Activated CD8-positive, alpha-beta T cell treated with anti-CD3 and anti-CD28 coated beads for 36 hours (primary cell): ENCODE data around the gene LUZP2. TPM values are rescaled to one million over a fixed set of nuclear protein-coding genes. Genes with fewer than 3 reads are reported as not detected.

ENCODE experiments used
- ATAC-seq: fragments of 200-7000 bp; cut with Tn5 transposase; one replicate; pipeline ENCODE4 v1.10.0; 2021; ENCODE audit warnings: mild to moderate bottlenecking, moderate library complexity
- CTCF ChIA-PET: fragments of 350-600 bp; sonication (Branson Sonifier 250); formaldehyde crosslinking; loops from one replicate; lab custom pipeline; 2021; ENCODE audit warnings: antibody characterized with exemption; lab: Charles Lee
- POLR2A ChIA-PET: fragments of 350-600 bp; sonication (Branson Sonifier 250); formaldehyde crosslinking; loops from one replicate; lab custom pipeline; 2021; ENCODE audit warnings: antibody characterized with exemption; lab: Charles Lee
- DNase-seq: peaks from one replicate; pipeline ENCODE4 v3.0.0-alpha.2; 2020
- H3K27ac Mint-ChIP-seq: one replicate; pipeline ENCODE4 v1.8.0; 2021; ENCODE audit warnings: mild to moderate bottlenecking, mixed read lengths
- H3K27me3 Mint-ChIP-seq: one replicate; pipeline ENCODE4 v1.8.0; 2021; ENCODE audit warnings: mixed read lengths
- H3K36me3 Mint-ChIP-seq: one replicate; pipeline ENCODE4 v1.8.0; 2021; ENCODE audit warnings: low read depth, mixed read lengths
- H3K4me1 Mint-ChIP-seq: one replicate; pipeline ENCODE4 v1.8.0; 2021; ENCODE audit warnings: low read depth, mixed read lengths
- H3K4me3 Mint-ChIP-seq: one replicate; pipeline ENCODE4 v1.8.0; 2021; ENCODE audit warnings: mild to moderate bottlenecking, moderate library complexity, mixed read lengths
- H3K9me3 Mint-ChIP-seq: one replicate; pipeline ENCODE4 v1.8.0; 2021; ENCODE audit warnings: mixed read lengths
- intact Hi-C: fragments of 100-400 bp; cut with micrococcal nuclease; formaldehyde crosslinking; loops from one replicate; pipeline ENCODE4 v1.10.0; 2022
- total RNA-seq, 2 experiments: library from RNA; stranded (reverse); gene quantifications; one replicate each; pipeline ENCODE4 v1.2.3, GENCODE V29; 2021
- TF ChIP-seq, protein P1 (sequence below): fragments of 200-600 bp; IDR thresholded peaks from one replicate; pipeline ENCODE4 v1.8.0; 2022; ENCODE audit warnings: antibody characterized with exemption, mild to moderate bottlenecking

The LUZP2 gene
- total RNA-seq, 2 experiments from 2014 or later, result not detected

DNA sequence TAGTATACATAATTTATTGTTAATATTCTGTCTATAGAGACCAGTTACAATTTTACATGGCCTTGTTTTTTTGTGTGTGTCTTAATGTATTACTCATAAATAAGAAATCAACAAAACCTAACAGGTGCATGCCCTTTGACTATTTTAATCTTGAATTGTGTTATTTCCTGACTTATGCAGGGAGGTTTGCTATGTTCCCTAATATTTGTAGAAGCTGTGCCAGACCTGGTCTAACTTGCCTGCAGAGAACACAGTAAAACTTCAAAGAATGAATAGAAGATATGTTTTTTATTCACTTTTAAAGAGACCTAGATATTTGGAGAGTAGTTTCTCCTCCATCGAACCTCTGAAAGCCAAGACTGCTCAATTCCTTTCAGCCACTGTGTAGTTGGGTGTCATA, 234.7 kb downstream of the LUZP2 start:
- TF ChIP-seq, protein P1, sequence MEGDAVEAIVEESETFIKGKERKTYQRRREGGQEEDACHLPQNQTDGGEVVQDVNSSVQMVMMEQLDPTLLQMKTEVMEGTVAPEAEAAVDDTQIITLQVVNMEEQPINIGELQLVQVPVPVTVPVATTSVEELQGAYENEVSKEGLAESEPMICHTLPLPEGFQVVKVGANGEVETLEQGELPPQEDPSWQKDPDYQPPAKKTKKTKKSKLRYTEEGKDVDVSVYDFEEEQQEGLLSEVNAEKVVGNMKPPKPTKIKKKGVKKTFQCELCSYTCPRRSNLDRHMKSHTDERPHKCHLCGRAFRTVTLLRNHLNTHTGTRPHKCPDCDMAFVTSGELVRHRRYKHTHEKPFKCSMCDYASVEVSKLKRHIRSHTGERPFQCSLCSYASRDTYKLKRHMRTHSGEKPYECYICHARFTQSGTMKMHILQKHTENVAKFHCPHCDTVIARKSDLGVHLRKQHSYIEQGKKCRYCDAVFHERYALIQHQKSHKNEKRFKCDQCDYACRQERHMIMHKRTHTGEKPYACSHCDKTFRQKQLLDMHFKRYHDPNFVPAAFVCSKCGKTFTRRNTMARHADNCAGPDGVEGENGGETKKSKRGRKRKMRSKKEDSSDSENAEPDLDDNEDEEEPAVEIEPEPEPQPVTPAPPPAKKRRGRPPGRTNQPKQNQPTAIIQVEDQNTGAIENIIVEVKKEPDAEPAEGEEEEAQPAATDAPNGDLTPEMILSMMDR, result no peak
- CTCF ChIA-PET, result no interaction called here
- POLR2A ChIA-PET, result no interaction called here
- intact Hi-C loops, result no loop called here
- H3K4me1 Mint-ChIP-seq, result no peaks in the 10 kb centered on the region
- no peaks in the 10 kb centered on the region for H3K27me3 Mint-ChIP-seq
- ATAC-seq (no peak), DNase-seq (no peak)
- H3K9me3 Mint-ChIP-seq, result peaks cover 2% of the 10 kb centered on the region
- no peak overlapping the region for H3K27ac Mint-ChIP-seq
- H3K36me3 Mint-ChIP-seq, result no peaks in the 10 kb centered on the region
- H3K4me3 Mint-ChIP-seq, result no peak overlapping the region

DNA sequence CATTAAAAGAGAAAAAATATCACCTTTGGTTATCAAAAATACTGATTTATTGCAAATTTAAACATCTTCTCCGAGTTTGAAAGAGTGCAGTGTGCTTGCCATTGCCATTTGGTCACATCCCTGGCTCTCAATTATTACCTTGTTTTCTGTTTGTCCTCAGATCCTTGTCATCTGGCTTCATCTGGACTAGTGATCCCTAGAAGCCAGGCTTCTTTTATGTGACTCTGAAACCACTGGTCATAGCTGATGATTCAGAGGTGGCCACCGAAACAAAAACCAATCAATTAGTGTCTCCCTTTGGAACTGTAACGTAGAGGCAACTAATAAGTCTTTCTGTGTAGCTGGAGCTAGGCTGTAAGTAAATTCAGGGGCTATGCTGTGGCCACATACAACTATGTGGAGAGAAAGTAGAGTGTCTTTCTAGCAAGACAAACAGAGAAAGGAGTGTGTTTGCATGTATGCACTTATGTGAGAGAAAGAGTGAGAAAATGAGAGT, 237.9 kb downstream of the LUZP2 start:
- intact Hi-C loops, result no loop called here
- Mint-ChIP-seq H3K4me1 (no peaks in the 10 kb centered on the region), H3K27me3 (no peaks in the 10 kb centered on the region), H3K36me3 (no peaks in the 10 kb centered on the region), H3K27ac (no peak overlapping the region), H3K4me3 (no peak overlapping the region), H3K9me3 (no peaks in the 10 kb centered on the region)
- POLR2A ChIA-PET, result interaction anchor here (0.7 kb wide), 1 partner anchor 62 kb away, joined by 4 read pairs; no protein-coding TSS in a partner anchor
- ATAC-seq (no peak), DNase-seq (no peak)
- TF ChIP-seq, protein P1, result no peak
- CTCF ChIA-PET, result no interaction called here

DNA sequence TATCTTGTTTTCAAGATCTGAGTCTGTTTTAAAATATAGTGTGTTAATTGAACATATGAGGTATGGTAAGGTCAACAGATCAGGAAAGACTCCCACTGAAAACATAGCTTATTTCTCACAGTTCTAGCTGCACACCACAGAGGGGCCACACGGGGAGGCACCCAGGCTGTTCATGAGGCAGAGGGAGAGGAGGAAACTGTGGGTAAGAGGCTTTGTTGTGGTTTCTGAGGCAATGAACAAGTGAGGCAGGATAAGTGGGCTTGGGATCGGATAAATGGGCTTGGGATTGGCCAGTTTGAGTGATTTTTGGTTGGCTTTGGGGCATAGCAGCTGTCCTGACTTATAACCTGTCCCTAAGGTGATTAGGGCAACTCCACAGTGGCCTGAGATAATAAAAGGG, 242.1 kb downstream of the LUZP2 start:
- intact Hi-C loops, result no loop called here
- Mint-ChIP-seq H3K4me3 (no peak overlapping the region), H3K9me3 (peaks cover 2% of the 10 kb centered on the region), H3K27me3 (no peaks in the 10 kb centered on the region), H3K4me1 (no peaks in the 10 kb centered on the region), H3K36me3 (no peaks in the 10 kb centered on the region), H3K27ac (no peak overlapping the region)
- POLR2A ChIA-PET, result no interaction called here
- CTCF ChIA-PET, result no interaction called here
- no peak for ATAC-seq
- no peak for DNase-seq
- TF ChIP-seq, protein P1, result no peak

DNA sequence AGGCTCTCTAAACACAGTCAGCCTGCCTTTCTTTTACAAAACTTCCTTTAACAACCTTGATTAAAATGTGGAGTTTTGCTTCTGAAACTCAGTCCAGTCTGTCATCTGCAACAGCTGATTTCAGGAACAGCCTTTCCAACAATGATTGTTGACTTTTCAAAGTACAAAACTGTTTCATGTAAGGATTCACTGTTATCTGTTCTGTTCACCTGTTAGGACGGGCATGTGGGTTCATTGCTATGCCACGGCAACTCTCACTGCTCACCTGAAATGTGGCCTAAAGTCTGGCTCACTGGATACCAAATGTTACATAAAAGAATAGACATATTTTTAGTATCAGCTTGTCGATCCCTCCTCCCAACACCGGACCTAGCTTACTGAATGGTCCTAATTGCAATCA, 242.8 kb downstream of the LUZP2 start:
- no peak overlapping the region for H3K27ac Mint-ChIP-seq
- no peaks in the 10 kb centered on the region for H3K36me3 Mint-ChIP-seq
- POLR2A ChIA-PET, result no interaction called here
- ATAC-seq, result no peak
- intact Hi-C loops, result no loop called here
- TF ChIP-seq, protein P1, result no peak
- DNase-seq, result no peak
- CTCF ChIA-PET, result interaction anchor here (0.8 kb wide), 1 partner anchor 38 kb away, joined by 3 read pairs; no protein-coding TSS in a partner anchor
- H3K27me3 Mint-ChIP-seq, result no peaks in the 10 kb centered on the region
- no peak overlapping the region for H3K4me3 Mint-ChIP-seq
- H3K4me1 Mint-ChIP-seq, result no peaks in the 10 kb centered on the region
- H3K9me3 Mint-ChIP-seq, result peaks cover 2% of the 10 kb centered on the region

DNA sequence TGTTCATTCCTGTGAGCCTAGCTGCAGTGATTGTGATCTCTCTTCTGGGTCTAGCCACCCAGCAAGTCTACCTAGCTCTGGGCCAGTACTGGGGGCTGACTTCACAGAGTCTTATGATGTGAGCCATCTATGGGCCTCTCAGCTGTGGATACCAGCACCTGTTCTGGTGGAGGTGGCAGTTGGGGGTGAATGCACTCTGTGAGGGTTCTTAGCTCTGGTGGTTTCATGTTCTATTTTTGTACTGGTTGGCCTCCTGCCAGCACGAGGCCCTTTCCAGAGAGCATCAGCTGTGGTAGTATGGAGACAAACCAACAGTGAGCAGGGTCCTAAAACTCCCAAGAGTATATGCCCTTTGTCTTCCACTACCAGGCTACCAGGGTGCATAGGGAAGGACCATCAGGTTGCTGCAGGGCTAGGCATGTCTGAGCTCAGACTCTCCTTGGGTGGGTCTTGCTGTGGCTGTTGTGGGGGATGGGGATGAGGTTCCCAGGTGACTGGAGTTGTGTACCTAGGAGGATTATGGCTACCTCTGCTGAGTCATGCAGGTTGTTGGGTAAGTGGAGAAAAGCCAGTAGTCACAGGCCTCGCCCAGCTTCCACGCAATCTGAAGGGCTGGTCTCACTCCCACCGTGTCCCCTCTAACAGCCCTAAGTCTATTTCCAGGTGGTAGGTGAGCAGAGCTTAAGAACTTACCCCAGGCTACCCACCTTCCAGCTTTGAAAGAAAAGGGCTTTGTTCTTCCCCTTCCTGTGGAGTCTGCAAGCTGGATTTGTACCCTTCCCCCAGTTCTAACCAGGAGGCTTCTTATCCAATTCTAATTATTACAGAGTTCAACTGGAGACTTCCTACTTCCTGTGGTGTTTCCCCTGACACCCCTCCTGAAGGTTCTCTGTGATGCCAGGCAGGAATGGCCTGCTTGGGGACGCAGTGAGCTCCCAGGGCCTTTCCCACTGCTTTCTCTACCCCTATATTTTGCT, 250.7 kb downstream of the LUZP2 start:
- no peak overlapping the region for H3K4me3 Mint-ChIP-seq
- H3K27me3 Mint-ChIP-seq, result no peaks in the 10 kb centered on the region
- H3K9me3 Mint-ChIP-seq, result peaks cover 6% of the 10 kb centered on the region
- no peak for ATAC-seq
- POLR2A ChIA-PET, result no interaction called here
- H3K4me1 Mint-ChIP-seq, result no peaks in the 10 kb centered on the region
- no peaks in the 10 kb centered on the region for H3K36me3 Mint-ChIP-seq
- DNase-seq, result no peak
- CTCF ChIA-PET, result no interaction called here
- intact Hi-C loops, result no loop called here
- no peak overlapping the region for H3K27ac Mint-ChIP-seq
- TF ChIP-seq, protein P1, result no peak
